ENCODE data around the gene USP24.
A peak's percentile ranks its signal among the peaks of the same experiment; 100 is the strongest.

USP24 gene

GRCh38 chr1:55167224-55167871 lies 47.8 kb downstream of the USP24 start:
- no peak for DNase-seq (ENCODE audit: low read depth, low spot score)
- H3K27ac ChIP-seq, result no peak overlapping the region

GRCh38 chr1:55164906-55165305 lies 50.3 kb downstream of the USP24 start:
- DNase-seq (ENCODE audit: low read depth, low spot score), result no peak
- H3K27ac ChIP-seq, result no peak overlapping the region

DNA sequence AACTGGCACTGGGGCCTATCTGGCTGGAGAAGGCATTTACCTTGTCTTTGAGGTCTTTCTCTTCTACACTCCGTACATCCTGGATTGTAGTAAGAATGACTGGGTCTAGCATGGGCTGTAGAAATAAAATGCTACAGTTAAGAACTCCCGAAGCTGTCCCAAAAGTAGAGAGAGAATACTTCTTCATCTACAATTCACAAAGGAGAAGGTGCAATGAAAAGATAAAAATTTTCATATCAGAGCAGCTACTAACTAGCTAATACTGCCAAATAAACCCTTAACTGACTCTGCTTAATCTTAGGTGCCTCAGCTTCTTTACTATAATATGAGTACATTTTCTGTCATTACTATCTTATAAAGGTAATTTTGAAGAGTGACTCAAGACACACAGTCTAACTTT lies 55.6 kb downstream of the USP24 start:
- H3K27ac ChIP-seq, result no peak overlapping the region
- DNase-seq (ENCODE audit: low read depth, low spot score), result no peak

DNA sequence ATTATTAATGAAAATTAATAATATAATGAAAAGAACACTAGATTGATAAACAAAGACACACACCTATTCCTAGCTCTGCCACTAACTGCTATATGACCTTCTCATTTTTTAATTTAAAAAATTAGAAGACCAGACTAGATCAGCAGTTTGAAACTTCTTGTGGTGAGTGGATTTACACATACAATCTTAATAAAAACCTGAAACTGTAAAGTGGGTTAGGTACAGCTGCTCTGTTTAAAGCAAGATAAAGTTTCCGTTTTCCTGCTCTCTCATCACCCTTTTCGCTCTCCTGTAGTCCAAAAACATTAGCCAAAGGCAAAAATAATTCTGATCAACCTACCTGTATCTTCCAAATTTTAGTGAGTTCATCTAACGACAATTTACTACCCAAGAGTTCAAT lies 58.6 kb downstream of the USP24 start:
- DNase-seq (ENCODE audit: low read depth, low spot score), result no peak
- no peak overlapping the region for H3K27ac ChIP-seq

GRCh38 chr1:55156093-55156492 lies 59.1 kb downstream of the USP24 start:
- H3K27ac ChIP-seq, result no peak overlapping the region
- DNase-seq (ENCODE audit: low read depth, low spot score), result no peak

GRCh38 chr1:55155522-55155921 lies 59.6 kb downstream of the USP24 start:
- DNase-seq (ENCODE audit: low read depth, low spot score), result no peak
- H3K27ac ChIP-seq, result no peak overlapping the region

- no peak for DNase-seq (ENCODE audit: low read depth, low spot score)
- no peak overlapping the region for H3K27ac ChIP-seq
Observed at GRCh38 chr1:55154616-55155015, 60.5 kb downstream of the USP24 start.

- no peak for DNase-seq (ENCODE audit: low read depth, low spot score)
- no peak overlapping the region for H3K27ac ChIP-seq
Observed at GRCh38 chr1:55153031-55153430, 62.1 kb downstream of the USP24 start.

- H3K27ac ChIP-seq, result no peak overlapping the region
- DNase-seq (ENCODE audit: low read depth, low spot score), result no peak
Observed at GRCh38 chr1:55150880-55151588, 64.1 kb downstream of the USP24 start.

GRCh38 chr1:55148676-55149075 lies 66.5 kb downstream of the USP24 start:
- DNase-seq (ENCODE audit: low read depth, low spot score), result no peak
- no peak overlapping the region for H3K27ac ChIP-seq

DNA sequence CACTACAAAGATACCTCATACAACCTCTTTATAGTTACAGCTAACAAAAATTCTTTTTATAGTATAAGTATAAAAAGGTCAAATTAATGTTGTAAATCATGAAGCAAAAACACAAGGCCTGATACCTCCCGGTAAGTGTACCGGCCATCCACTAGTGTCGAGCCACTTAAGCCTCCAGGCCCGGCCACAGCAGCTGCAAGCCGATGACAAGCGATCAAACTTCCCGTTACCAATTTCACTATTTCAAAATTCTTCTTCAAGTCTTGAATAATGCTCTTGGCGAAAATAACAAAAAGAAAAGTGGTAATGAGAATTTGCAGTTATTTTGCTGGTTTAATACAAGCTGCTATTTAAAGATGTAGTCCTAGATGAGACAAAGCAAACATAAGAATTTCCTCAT lies 67.6 kb downstream of the USP24 start:
- no peak for DNase-seq (ENCODE audit: low read depth, low spot score)
- no peak overlapping the region for H3K27ac ChIP-seq

DNA sequence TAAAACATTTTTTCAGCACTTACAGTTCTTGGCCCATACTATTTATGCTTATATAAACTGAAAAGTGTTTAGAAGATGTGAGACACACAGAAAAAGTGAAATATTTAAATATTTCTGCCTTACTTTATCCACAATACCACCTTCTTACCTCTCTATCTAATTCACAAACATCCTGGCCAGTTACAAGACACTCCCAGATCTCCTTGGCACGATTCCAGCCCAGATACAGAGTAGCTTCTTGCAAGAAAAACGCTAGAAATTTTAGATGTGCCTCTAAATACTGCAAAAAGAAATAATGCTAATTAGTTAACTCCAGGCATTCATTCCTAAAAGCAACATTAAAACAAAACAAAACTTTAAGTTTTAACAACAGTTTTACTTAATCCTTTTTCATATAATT lies 68.4 kb downstream of the USP24 start:
- H3K27ac ChIP-seq, result no peak overlapping the region
- DNase-seq (ENCODE audit: low read depth, low spot score), result no peak

DNA sequence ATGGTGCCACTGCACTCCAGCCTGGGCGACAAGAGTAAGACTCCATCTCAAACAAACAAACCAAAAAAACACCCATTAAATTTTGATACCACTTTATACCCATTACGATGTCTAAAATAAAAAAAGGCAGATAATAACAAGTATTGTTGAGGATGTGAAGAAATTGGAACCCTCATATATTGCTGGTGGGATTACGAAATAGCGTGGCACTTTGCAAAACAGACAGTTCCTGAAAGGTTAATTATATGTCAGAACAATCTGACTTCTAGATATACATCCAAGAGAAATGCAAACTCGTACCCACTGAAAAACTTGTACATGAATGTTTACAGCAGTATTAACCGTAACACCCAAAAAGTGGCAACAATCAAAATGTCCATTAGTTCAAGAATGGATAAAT lies 70.3 kb downstream of the USP24 start:
- no peak overlapping the region for H3K27ac ChIP-seq
- no peak for DNase-seq (ENCODE audit: low read depth, low spot score)

- DNase-seq (ENCODE audit: low read depth, low spot score), result no peak
- H3K27ac ChIP-seq, result no peak overlapping the region
Observed at GRCh38 chr1:55143684-55144083, 71.5 kb downstream of the USP24 start.

- no peak overlapping the region for H3K27ac ChIP-seq
- no peak for DNase-seq (ENCODE audit: low read depth, low spot score)
Observed at GRCh38 chr1:55141295-55141893, 73.8 kb downstream of the USP24 start.

DNA sequence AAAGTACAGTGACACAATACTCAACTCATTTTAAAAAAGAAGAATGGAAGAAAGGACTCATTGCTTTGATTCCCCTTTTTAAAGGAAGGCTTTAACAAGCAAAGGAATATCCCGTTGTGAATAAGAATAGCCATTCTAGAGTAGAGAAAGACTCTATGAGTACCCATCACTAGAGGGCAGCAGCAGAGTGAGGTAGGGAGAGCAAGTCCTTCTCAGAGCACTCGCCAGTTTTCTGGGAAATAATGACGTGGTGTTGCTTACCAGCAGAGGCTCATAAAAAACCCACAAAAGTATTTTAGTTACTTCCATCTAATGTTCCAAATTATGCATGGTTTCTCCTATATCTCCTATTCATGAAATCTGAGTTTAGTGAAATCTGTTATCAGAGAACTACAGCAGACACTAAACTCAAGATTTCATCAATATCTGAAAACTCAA lies 74.6 kb downstream of the USP24 start:
- H3K27ac ChIP-seq, result no peak overlapping the region
- DNase-seq (ENCODE audit: low read depth, low spot score), result peak; percentile 43

DNA sequence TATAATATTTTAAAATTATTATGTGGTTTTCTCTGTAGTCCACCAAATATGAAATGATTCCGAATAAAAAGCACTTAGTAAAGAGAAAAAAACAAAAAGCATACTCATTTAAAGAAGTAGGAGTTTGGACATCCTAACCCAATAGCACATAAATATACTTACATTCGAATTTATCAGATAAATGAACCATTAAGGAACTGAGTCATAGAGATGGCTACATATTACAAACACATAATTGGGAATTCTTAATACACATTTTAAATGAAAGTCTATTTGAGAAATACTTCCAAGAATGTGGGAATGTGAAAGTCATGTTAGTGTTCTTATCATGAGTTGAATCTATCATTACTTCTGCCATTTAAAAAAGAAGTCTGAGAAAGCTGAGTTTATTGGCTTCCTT lies 75.0 kb downstream of the USP24 start:
- no peak for DNase-seq (ENCODE audit: low read depth, low spot score)
- no peak overlapping the region for H3K27ac ChIP-seq

GRCh38 chr1:55138823-55139222 lies 76.3 kb downstream of the USP24 start:
- no peak overlapping the region for H3K27ac ChIP-seq
- DNase-seq (ENCODE audit: low read depth, low spot score), result no peak

DNA sequence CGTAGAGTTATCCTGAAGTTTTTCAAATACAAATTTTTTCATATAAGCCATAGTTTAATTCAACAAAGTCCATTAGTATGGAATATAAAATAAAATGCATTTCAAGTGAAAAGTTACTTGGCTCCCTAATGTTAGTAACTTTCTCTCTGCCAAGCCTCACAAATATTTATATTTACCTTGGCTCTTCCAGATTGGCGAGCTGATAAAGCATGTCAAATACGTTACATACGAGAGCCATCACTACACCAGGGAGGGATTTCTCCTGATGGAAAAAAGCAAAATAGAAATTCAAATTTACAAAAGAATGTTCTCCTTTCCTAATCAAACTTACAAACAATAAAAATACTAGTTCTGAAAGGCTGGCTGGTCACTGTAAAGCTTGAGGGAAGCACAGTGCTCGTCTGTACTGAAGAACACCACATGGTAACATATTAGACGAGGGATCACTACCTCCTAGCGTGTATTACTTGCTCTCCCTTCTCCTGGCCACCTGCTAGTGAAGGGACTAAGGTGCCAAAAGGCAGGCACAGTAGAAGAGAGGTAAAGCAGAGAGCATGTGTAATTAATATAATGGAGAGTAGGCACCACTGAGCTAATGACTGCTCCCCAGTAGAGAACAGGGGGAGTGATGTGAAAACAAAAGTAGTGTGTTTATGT lies 80.9 kb downstream of the USP24 start:
- no peak for DNase-seq (ENCODE audit: low read depth, low spot score)
- no peak overlapping the region for H3K27ac ChIP-seq

DNA sequence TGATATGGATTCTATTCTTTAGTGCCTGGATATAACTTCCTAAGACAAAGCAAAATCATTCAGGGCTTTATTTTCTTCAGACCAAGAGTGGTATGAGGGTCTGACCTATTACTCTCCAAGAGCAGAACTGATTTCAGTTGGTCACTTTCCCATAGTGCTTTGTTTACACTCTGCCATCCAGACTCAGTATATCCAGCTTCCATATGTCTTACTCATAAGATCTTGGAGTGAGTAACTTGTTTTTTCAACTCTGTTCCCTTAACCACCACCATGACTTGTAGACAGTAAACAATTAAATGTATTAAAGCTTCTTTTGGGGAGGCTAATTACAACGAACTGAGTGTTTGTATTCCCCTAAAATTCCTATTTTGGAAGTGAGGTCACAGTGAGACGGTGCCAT lies 83.4 kb downstream of the USP24 start:
- DNase-seq (ENCODE audit: low read depth, low spot score), result no peak
- no peak overlapping the region for H3K27ac ChIP-seq

DNA sequence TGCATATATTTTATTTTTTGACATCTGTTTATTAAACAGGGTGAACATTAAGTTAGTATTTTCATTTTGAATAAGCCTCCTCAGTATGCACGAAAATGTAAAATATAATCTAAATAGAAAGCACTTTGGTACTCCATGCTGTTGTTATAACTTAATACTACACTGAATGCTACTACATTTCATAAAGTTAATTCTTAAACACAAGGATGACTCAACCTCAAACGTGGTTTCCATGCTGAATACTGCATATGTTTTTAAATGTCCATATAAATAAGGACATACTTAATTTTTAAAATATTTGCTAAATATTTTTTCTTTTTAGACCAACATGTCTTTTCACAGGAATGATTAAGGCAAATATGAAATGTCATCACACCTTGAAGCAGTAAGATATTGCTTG lies 83.9 kb downstream of the USP24 start:
- no peak for DNase-seq (ENCODE audit: low read depth, low spot score)
- H3K27ac ChIP-seq, result no peak overlapping the region
